Esophagus squamous epithelium (tissue), 5 donors: Measurements from ENCODE around the gene RNF7. TPM values are rescaled to one million over a fixed set of nuclear protein-coding genes. Genes with fewer than 3 reads are reported as not detected.

Experiments
- DNase-seq: peaks from one replicate; lab custom pipeline; 2025; lab: John Stamatoyannopoulos, UW
- H3K27ac ChIP-seq, 4 donors: fragments of 200-600 bp; sonication (generic); one replicate each; pipeline ENCODE4 v1.5.1; 2016 to 2019; ENCODE audit warnings: mild to moderate bottlenecking in 1 of 4
- H3K27me3 ChIP-seq, 4 donors: fragments of 200-600 bp; sonication (generic); 1 replicate in 3 of 4; 2 replicates in 1 of 4; pipeline versions ENCODE4 v1.5.1 to v1.6.0; 2017 to 2021; ENCODE audit warnings: antibody characterized with exemption in 1 of 4
- H3K36me3 ChIP-seq, 3 donors: fragments of 200-600 bp; sonication (generic); one replicate each; pipeline ENCODE4 v1.5.1; 2016 to 2019
- H3K4me1 ChIP-seq, 3 donors: fragments of 200-600 bp; sonication (generic); one replicate each; pipeline ENCODE4 v1.5.1; 2017 to 2019
- H3K4me3 ChIP-seq, 4 donors: fragments of 200-600 bp; sonication (generic); 1 replicate in 3 of 4; 2 replicates in 1 of 4; pipeline ENCODE4 v1.5.1; 2016 to 2019; ENCODE audit warnings: mild to moderate bottlenecking in 2 of 4, moderate library complexity in 1 of 4
- H3K9me3 ChIP-seq, 3 donors: fragments of 200-600 bp; sonication (generic); one replicate each; pipeline ENCODE4 v1.5.1; 2016 to 2019
- CTCF ChIP-seq, 6 experiments: fragments of 450-650 bp in 4 of 6; fragments of 200-600 bp in 2 of 6; sonication (generic) in 2 of 6; IDR thresholded peaks; one replicate each; pipeline ENCODE4 v1.5.1; 2016 to 2019; ENCODE audit warnings: antibody characterized with exemption in 6 of 6, mild to moderate bottlenecking in 4 of 6, moderate library complexity in 4 of 6
- POLR2A ChIP-seq, 4 donors: fragments of 450-650 bp; IDR thresholded peaks; one replicate each; pipeline ENCODE4 v1.6.1; 2017; ENCODE audit warnings: antibody characterized with exemption in 4 of 4, mild to moderate bottlenecking in 4 of 4, moderate library complexity in 3 of 4
- WGBS, 2 donors: methylation state at CpG; one replicate each; pipeline ENCODE4 v1.1.5; 2018; 5-methylcytosine and 5-hydroxymethylcytosine counted together
- intact Hi-C: fragments of 100-400 bp; cut with DNase I; formaldehyde crosslinking; loops from one replicate; pipeline ENCODE4 v1.15.0; 2022
- total RNA-seq, 4 donors: library from RNA; depleted of rRNA; stranded (reverse); fragments of >200 nt; gene quantifications; one replicate each; pipeline ENCODE4 v1.1.0, GENCODE V29; 2016
- donor health status: DM: yes; HTN: yes; CAD: no.

RNF7 gene
- total RNA-seq, 4 donors from 2014 or later: 54.4 to 103 (median 92.4) TPM

- peaks cover 0 to 24% (median 12%) of the 10 kb centered on the region in 3 donors for H3K4me1 ChIP-seq
- no peaks in the 10 kb centered on the region for H3K36me3 ChIP-seq
- DNase-seq: no peak
- no peaks in the 10 kb centered on the region for H3K9me3 ChIP-seq
- intact Hi-C loops: no loop called here
- no peaks in the 10 kb centered on the region for H3K27me3 ChIP-seq
- no peak overlapping the region for H3K27ac ChIP-seq
- TF ChIP-seq CTCF (IDR thresholded peaks at IDR 0.05) (no peak), POLR2A (IDR thresholded peaks at IDR 0.05) (no peak)
- H3K4me3 ChIP-seq: no peak overlapping the region
- WGBS, 2 donors: 79 to 90% methylated on average over 7 of the region's 7 CpGs
Observed at GRCh38 chr3:141735770-141736465, 2.2 kb upstream of the RNF7 start.

GRCh38 chr3:141737093-141737492 is 1.0 kb upstream of the RNF7 start:
- peak overlapping the region in 2 of 4 donors; percentile 97 to 99 for H3K27ac ChIP-seq
- TF ChIP-seq CTCF (IDR thresholded peaks at IDR 0.05) (no peak), POLR2A (IDR thresholded peaks at IDR 0.05) (no peak)

DNA sequence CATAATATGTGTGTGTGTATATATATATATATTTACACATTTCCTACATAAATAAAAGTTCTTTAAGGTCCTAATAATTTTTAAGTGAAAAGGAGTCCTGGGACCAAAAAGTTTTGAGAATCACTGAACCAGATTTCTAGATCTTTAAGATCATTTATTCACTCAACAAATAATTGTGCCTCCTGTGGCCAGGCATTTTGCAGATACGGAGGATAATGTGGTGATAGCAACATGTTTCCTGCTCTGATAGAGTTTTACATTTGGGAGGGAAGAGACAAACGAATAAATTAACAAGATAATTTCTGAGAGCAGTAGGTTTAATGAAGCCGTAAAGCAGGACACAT is 448 bp upstream of the RNF7 start:
- 0 to 2% methylated on average over 3 of the region's 3 CpGs for WGBS, 2 donors
- no peak for DNase-seq
- H3K27me3 ChIP-seq: no peaks in the 10 kb centered on the region
- H3K4me1 ChIP-seq: peaks cover 0 to 40% (median 21%) of the 10 kb centered on the region in 3 donors
- H3K36me3 ChIP-seq: peaks cover 0 to 4% (median 0%) of the 10 kb centered on the region in 3 donors
- intact Hi-C loops: loop anchor here (2.0 kb wide), 1 partner anchor 139 kb away; the partner anchor contains the start of gene ATP1B3
- no peaks in the 10 kb centered on the region for H3K9me3 ChIP-seq
- H3K27ac ChIP-seq: peak overlapping the region; percentile 94 to 99 (median 96)
- peak overlapping the region; percentile 85 to 93 (median 92) for H3K4me3 ChIP-seq
- TF ChIP-seq POLR2A (IDR thresholded peaks at IDR 0.05): no peak
- TF ChIP-seq CTCF (IDR thresholded peaks at IDR 0.05): no peak

More at GRCh38 chr3:141737093-141737492, 1.0 kb upstream of the RNF7 start:
- Histone ChIP-seq H3K4me3 (no peak overlapping the region), H3K27me3 (no peaks in the 10 kb centered on the region), H3K36me3 (no peaks in the 10 kb centered on the region), H3K9me3 (no peaks in the 10 kb centered on the region), H3K4me1 (peaks cover 0 to 36% (median 19%) of the 10 kb centered on the region in 3 donors)
- intact Hi-C loops: no loop called here
- WGBS, 2 donors: 80 to 86% methylated on average over 10 of the region's 10 CpGs
- no peak for DNase-seq

GRCh38 chr3:141738891-141739363 is 829 bp downstream of the RNF7 start:
- DNase-seq: no peak
- H3K36me3 ChIP-seq: peaks cover 0 to 12% (median 0%) of the 10 kb centered on the region in 3 donors
- intact Hi-C loops: loop anchor here (2.0 kb wide), 1 partner anchor 138 kb away; the partner anchor contains the start of gene ATP1B3
- no peaks in the 10 kb centered on the region for H3K9me3 ChIP-seq
- peak overlapping the region; percentile 94 to 99 (median 96) for H3K27ac ChIP-seq
- 0% methylated on average over 8 to 11 of the region's 11 CpGs for WGBS, 2 donors
- peak overlapping the region; percentile 85 to 93 (median 92) for H3K4me3 ChIP-seq
- H3K4me1 ChIP-seq: peaks cover 0 to 52% (median 23%) of the 10 kb centered on the region in 3 donors
- no peak for TF ChIP-seq POLR2A (IDR thresholded peaks at IDR 0.05)
- TF ChIP-seq CTCF (IDR thresholded peaks at IDR 0.05): no peak
- no peaks in the 10 kb centered on the region for H3K27me3 ChIP-seq

DNA sequence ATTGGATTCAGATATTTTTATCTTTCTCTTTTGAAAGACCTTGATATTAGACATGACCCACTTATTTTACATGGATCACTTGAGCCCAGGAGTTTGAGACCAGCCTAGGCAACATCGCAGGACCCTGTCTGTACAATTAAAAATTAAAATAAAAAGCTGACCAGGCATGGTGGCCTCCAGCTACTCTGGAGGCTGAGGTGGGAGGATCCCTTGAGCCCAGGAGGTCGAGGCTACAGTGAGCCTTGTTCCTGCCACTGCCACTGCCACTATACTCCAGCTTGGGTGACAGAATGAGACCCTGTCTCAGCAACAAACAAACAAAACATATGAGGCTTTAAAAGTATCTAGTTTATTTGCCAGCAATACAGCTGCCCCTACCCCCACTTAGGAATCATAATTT is 1.6 kb downstream of the RNF7 start:
- H3K4me3 ChIP-seq: peak overlapping the region; percentile 85 to 93 (median 92)
- intact Hi-C loops: loop anchor here (2.0 kb wide), 1 partner anchor 137 kb away; the partner anchor contains the start of gene ATP1B3

More for the DNA sequence above, 1.6 kb downstream of the RNF7 start:
- DNase-seq: no peak
- H3K9me3 ChIP-seq: no peaks in the 10 kb centered on the region
- H3K27me3 ChIP-seq: no peaks in the 10 kb centered on the region
- H3K4me1 ChIP-seq: peaks cover 0 to 57% (median 27%) of the 10 kb centered on the region in 3 donors
- H3K27ac ChIP-seq: peak overlapping the region; percentile 94 to 99 (median 96)
- peaks cover 0 to 18% (median 0%) of the 10 kb centered on the region in 3 donors for H3K36me3 ChIP-seq
- TF ChIP-seq CTCF (IDR thresholded peaks at IDR 0.05) (no peak), POLR2A (IDR thresholded peaks at IDR 0.05) (no peak)
- 42% methylated on average over 2 of the region's 2 CpGs; no CpG with 5 or more reads in 1 of the 2 donors for WGBS, 2 donors
